Measurements from ENCODE around the gene PLOD3.

PLOD3 gene

DNA sequence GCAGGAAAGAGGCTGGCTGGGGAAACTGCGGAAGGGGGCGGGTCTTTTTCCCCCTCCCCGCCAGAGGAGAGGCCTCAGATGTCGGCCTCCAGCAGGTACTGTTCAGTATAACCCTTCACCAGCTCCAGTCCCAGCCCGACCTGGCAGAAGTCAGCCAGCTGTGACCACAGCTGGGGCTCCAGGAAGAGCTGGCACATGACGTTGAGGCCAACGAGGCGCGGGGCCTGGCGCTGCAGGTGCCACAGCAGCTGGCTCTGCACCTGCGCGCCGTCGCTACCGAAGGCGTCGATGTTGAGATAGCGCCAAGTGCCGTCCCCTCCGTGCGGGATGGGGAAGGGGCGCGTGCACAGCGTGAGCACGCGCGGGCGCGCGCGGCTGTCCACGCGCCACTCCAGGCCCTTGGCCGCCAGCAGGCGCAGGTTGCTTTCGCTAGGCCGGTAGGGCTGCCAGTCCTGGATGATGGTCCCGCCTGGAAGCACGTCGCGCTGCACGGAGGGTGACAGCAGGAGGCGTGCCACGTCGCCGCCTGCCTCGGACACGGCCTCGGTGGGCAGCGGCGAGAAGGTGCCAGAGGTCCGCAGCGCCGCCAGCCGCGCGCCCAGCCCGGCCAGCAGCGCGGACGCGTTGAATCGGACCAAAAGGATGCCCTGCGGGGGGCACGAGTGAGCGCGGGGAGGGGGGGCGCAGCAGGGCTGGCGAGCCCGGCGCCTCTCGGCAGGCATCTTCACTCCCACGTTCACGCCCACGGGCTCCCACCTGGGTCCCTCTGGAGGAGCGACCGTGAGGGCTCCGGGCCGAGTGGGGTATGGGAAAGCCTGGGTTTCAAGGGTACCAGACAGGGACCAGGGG lies 45.2 kb downstream of the PLOD3 start:
- TF ChIP-seq, protein P1, sequence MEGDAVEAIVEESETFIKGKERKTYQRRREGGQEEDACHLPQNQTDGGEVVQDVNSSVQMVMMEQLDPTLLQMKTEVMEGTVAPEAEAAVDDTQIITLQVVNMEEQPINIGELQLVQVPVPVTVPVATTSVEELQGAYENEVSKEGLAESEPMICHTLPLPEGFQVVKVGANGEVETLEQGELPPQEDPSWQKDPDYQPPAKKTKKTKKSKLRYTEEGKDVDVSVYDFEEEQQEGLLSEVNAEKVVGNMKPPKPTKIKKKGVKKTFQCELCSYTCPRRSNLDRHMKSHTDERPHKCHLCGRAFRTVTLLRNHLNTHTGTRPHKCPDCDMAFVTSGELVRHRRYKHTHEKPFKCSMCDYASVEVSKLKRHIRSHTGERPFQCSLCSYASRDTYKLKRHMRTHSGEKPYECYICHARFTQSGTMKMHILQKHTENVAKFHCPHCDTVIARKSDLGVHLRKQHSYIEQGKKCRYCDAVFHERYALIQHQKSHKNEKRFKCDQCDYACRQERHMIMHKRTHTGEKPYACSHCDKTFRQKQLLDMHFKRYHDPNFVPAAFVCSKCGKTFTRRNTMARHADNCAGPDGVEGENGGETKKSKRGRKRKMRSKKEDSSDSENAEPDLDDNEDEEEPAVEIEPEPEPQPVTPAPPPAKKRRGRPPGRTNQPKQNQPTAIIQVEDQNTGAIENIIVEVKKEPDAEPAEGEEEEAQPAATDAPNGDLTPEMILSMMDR (IDR thresholded peaks at IDR 0.05; ENCODE audit: insufficient read depth, low read depth, low read length, missing control alignments), result no peak
- DNase-seq (ENCODE audit: low read depth), result no peak
- no peak overlapping the region for H3K4me3 ChIP-seq (ENCODE audit: low read depth, low read length)

DNA sequence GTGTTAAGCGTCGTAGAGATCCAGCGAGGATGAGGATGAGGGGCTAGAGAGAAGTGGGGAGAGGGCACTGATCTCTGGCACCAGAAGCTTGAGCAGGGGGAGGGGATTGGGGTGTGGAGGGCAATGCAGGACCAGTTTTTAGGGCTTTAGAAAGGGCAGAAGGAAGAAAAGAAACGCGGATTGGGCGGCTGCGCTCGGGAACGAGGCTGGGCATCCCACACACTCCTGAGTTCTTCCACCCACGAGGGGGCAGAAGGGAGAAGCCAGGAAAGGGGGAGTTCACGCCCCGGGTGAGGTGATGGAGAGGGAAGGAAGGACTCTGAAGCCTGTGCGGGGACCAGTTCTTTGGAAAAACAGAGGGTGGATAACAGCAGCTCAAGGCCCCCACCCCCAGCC lies 45.9 kb downstream of the PLOD3 start:
- TF ChIP-seq, protein P1 (IDR thresholded peaks at IDR 0.05; ENCODE audit: insufficient read depth, low read depth, low read length, missing control alignments), result peak; percentile 2
- no peak overlapping the region for H3K4me3 ChIP-seq (ENCODE audit: low read depth, low read length)
- DNase-seq (ENCODE audit: low read depth), result no peak

DNA sequence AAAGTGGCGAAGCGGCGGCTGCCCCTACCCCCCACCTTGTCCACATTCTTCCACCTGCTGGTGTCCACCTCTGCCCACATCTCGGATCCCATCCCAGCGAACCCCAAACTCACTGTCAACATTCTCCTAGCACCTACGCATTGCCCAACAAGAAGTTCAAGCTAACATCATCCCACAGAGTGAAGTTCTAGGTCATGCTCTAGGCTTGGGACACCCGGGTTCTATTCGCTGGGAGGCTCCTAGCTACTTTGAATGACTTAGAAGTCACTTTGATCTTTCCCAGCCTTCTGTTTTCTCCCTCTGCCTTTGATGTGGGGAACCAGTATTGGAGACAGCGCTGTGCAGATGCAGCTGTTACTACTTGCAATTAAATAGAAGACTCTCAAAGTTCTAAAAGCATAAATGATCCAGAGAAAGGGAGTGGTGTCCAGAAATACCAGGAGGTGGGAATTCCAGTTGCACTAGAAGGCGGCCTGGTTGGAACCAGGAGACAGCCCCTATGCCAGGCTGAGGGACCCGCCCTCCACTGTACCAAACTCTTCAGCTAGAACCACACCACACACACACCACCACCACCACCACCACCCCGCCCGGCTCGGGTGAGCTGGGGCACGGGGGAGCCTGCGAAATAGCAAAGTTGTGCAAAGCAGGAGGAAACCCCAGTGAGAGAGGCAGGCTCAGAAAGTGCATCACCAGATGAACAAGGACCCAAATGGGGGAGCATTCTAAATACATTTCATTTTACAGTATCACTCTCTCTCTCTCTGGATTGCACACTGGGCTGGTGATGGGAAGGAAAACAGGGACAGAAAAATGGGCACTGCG lies 46.6 kb downstream of the PLOD3 start:
- H3K4me3 ChIP-seq (ENCODE audit: low read depth, low read length), result no peak overlapping the region
- TF ChIP-seq, protein P1 (IDR thresholded peaks at IDR 0.05; ENCODE audit: insufficient read depth, low read depth, low read length, missing control alignments), result no peak
- no peak for DNase-seq (ENCODE audit: low read depth)

DNA sequence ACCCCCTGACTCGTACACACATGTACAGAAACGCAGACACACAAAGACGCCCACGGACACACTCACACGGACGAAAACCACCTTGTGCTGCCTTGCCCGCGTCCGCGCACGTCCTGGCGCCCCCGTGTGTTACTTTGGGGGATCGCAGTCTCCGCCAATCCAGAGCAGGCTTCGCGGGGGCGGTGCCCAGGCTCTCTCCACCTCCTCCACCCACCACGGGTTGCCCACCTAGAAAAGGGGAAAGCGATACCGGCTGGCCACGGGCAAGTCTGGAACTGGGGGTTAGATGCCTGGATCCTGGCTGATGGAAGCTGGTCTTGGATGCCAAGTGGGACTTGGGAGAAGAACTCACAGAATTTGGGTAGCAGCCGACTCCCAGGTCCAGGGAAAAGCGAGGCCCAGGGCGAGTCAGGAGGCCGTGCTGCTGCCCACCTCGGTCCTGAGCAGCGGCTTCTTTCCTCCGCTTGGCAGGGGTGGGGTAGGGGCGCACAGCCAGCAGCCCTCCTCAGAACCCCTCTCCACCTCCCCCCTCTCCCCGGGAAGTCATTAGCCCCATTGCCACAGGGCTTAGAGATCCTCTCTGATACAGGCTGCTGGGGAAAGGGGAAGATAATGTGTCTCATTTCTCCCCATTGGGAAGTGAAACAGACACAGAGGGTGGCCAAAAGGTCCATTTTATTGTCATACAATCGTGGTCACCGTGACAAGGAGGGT lies 47.4 kb downstream of the PLOD3 start:
- DNase-seq (ENCODE audit: low read depth), result peak; percentile 70
- TF ChIP-seq, protein P1 (IDR thresholded peaks at IDR 0.05; ENCODE audit: insufficient read depth, low read depth, low read length, missing control alignments), result peak; percentile 95
- no peak overlapping the region for H3K4me3 ChIP-seq (ENCODE audit: low read depth, low read length)

DNA sequence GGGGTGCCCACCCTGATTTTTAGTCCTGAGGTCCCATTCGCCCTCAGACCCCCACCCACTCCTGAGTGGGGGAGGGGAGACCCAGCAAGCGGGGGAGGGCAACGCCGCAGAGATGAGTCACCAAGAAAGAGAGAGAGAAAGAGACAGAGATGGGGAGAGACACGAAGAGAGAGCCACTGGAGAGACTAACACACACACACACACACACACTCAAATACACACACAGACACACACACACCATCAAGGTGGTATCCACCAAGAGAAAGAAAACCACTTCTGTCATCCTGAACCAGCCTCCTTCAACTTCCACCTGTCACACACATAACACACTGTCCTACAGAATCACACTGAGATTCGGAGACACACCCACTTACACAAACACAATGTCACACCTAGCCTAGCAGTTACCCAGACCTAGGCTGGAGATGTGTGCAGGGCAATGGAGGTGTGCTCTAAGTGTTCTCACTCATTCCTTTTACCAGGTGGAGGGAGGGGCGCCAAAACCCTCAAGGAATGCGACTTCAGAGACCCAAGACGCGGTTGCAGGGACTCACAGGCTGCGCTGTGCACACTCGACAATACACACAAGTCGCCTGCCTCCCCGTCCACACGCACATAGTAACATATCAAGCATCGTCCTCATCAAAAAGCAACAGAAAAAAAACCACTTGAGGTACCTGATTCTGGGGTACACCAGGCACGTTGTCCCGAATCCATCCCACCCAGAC lies 48.1 kb downstream of the PLOD3 start:
- no peak overlapping the region for H3K4me3 ChIP-seq (ENCODE audit: low read depth, low read length)
- TF ChIP-seq, protein P1 (IDR thresholded peaks at IDR 0.05; ENCODE audit: insufficient read depth, low read depth, low read length, missing control alignments), result no peak
- no peak for DNase-seq (ENCODE audit: low read depth)

DNA sequence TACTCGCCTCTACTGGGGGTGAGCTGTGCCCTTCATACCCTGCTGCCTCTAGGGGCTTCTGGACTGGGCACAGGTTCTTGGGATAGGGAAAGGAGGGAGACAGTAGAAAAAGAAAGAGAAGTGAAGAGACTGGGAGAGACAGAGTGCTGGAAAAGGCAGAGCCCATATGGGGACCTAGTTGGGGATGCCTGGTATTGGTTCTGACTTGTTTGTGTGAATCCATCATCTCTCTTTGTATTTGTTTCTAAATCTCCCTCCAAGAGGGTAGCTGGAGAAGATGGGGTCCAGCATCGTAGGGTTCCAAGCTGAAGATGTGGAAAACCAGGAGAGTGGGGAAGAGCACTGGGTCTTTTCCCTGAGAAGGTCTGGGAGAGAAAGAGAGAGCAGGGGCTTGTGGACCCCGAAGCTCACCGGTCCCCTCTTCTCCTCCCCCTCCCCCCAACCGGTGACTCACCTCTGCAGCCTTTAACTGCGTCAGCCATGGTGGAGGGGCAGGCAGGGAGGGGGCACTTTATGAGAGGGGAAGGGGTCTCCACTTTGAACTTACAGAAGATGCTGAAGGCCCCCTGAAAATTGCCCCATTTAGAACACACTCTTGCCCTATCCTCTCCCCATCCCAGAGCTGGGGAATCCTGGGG lies 48.9 kb downstream of the PLOD3 start:
- DNase-seq (ENCODE audit: low read depth), result no peak
- no peak overlapping the region for H3K4me3 ChIP-seq (ENCODE audit: low read depth, low read length)
- TF ChIP-seq, protein P1 (IDR thresholded peaks at IDR 0.05; ENCODE audit: insufficient read depth, low read depth, low read length, missing control alignments), result no peak
